K562 (cell line): Measurements from ENCODE around the gene SP6. TPM values are rescaled to one million over a fixed set of nuclear protein-coding genes. Genes with fewer than 3 reads are reported as not detected.

Experiments used
- ARNT ChIP-seq, 2 experiments: fragments of 450-650 bp; IDR thresholded peaks; 2 replicates each; pipeline ENCODE4 v1.6.1; 2016; ENCODE audit warnings: mild to moderate bottlenecking in 1 of 2
- BCLAF1 ChIP-seq, 2 experiments: fragments of 450-650 bp in 1 of 2; IDR thresholded peaks; 2 replicates each; pipeline ENCODE4 v1.6.1; 2011 to 2017; ENCODE audit warnings: low read depth in 2 of 2, antibody characterized with exemption in 1 of 2, borderline replicate concordance in 1 of 2, low read length in 1 of 2, mild to moderate bottlenecking in 1 of 2, mixed read lengths in 1 of 2; ENCODE audit not compliant: control insufficient read depth in 1 of 2
- C11orf30 ChIP-seq: fragments of 450-650 bp; IDR thresholded peaks from 2 replicates; pipeline ENCODE4 v1.6.1; 2016; ENCODE audit warnings: low read depth, mild to moderate bottlenecking
- CEBPG ChIP-seq, 3 experiments: fragments of 200-800 bp in 1 of 3; sonication (Bioruptor generic) in 1 of 3; sonication (generic) in 1 of 3; formaldehyde crosslinking in 1 of 3; IDR thresholded peaks in 2 of 3; conservative IDR thresholded peaks in 1 of 3; 2 replicates each; pipeline versions ENCODE4 v1.6.1 to v1.8.0; 2016 to 2022; ENCODE audit warnings: missing compliant biosample characterization in 2 of 3, missing genetic modification characterization in 2 of 3, mild to moderate bottlenecking in 1 of 3, missing genetic modification reagents in 1 of 3
- HNRNPH1 ChIP-seq: fragments of 200-400 bp; formaldehyde crosslinking; optimal IDR thresholded peaks from 2 replicates; pipeline ENCODE3; 2017; ENCODE audit warnings: low read depth, mild to moderate bottlenecking, low read length, moderate library complexity
- ID3 ChIP-seq, 2 experiments: fragments of 250-450 bp in 1 of 2; fragments of 450-650 bp in 1 of 2; sonication (Bioruptor Pico) in 1 of 2; IDR thresholded peaks; 2 replicates each; pipeline versions ENCODE4 v1.6.1 to v1.8.0; 2016 to 2021; ENCODE audit warnings: mild to moderate bottlenecking in 2 of 2, moderate library complexity in 2 of 2, missing compliant biosample characterization in 1 of 2, missing genetic modification characterization in 1 of 2
- MITF ChIP-seq: IDR thresholded peaks from 2 replicates; pipeline ENCODE4 v1.6.1; 2014; ENCODE audit warnings: antibody characterized with exemption
- RB1 ChIP-seq: fragments of 450-650 bp; IDR thresholded peaks from 2 replicates; pipeline ENCODE4 v1.6.1; 2017; ENCODE audit warnings: low read depth, mild to moderate bottlenecking
- SNAPC5 ChIP-seq: fragments of 250-450 bp; sonication (Bioruptor Pico); IDR thresholded peaks from 2 replicates; pipeline ENCODE4 v1.8.0; 2021; ENCODE audit warnings: moderate library complexity, mild to moderate bottlenecking, inconsistent platforms
- TAF9B ChIP-seq: fragments of 450-650 bp; IDR thresholded peaks from 2 replicates; pipeline ENCODE4 v1.6.1; 2018; ENCODE audit warnings: mild to moderate bottlenecking; ENCODE audit not compliant: partially characterized antibody
- TARDBP ChIP-seq: fragments of 450-650 bp; IDR thresholded peaks from 2 replicates; pipeline ENCODE4 v1.6.1; 2016
- VEZF1 ChIP-seq: fragments of 200-800 bp; sonication (Bioruptor generic); IDR thresholded peaks from 2 replicates; pipeline ENCODE4 v1.6.1; 2017; ENCODE audit warnings: missing genetic modification characterization, missing compliant biosample characterization
- ZFX ChIP-seq: sonication (generic); formaldehyde crosslinking; IDR thresholded peaks from 2 replicates; pipeline ENCODE4 v1.8.0; 2022; ENCODE audit warnings: mild to moderate bottlenecking, missing genetic modification reagents, moderate library complexity
- polyA plus RNA-seq, 8 experiments: library from polyadenylated mRNA; depleted of rRNA in 4 of 8; stranded (reverse) in 5 of 8; unstranded in 3 of 8; fragments of >200 nt; fragmentation: Nextera tagmentation in 2 of 8; fragmentation: Illumina TruSeq in 1 of 8; extraction: Ambion mirVana in 2 of 8; extraction: Trizol in 1 of 8; gene quantifications; 2 replicates each; pipeline versions ENCODE4 v1.2.1 to v1.2.3, GENCODE V29; 2011 to 2014; ENCODE audit warnings: inconsistent platforms in 1 of 8, missing spikeins in 1 of 8
- total RNA-seq, 7 experiments: library from RNA; depleted of rRNA in 6 of 7; stranded (reverse); fragments of >200 nt in 6 of 7; fragmentation: Illumina TruSeq in 2 of 7; extraction: Trizol in 2 of 7; gene quantifications; 2 replicates each; pipeline versions ENCODE4 v1.2.1 to v1.2.3, GENCODE V29; 2011 to 2021; ENCODE audit warnings: low replicate concordance in 1 of 7

Gene SP6
- total and polyA plus RNA-seq, 9 of the 15 experiments (the other 6 are each of a cell fraction or from before 2014, with no cell fraction given) = 0.11 to 7.9 (median 2.2) TPM

- TF ChIP-seq BCLAF1 (IDR thresholded peaks at IDR 0.05; ENCODE audit: borderline replicate concordance in 1 of 2, control insufficient read depth in 1 of 2, low read depth in 2 of 2, low read length in 1 of 2) (no peak), MITF (no peak), SNAPC5 (CRISPR knock-in tag) (no peak), ARNT (IDR thresholded peaks at IDR 0.05) (peak; percentile 19 to 58; a peak in 2 of 4 replicates), RB1 (no peak), ID3 (CRISPR knock-in tag; IDR thresholded peaks at IDR 0.05) (no peak), ID3 (tag; IDR thresholded peaks at IDR 0.05) (no peak), CEBPG (CRISPR knock-in tag; IDR thresholded peaks at IDR 0.05) (no peak), CEBPG (tag; conservative IDR thresholded peaks at IDR 0.05 in 1 of 2, IDR thresholded peaks at IDR 0.05 in 1 of 2) (no peak), TAF9B (no peak), ZFX (CRISPR knock-in tag) (peak; percentile 19; the same call in 1 of the 2 replicates), TARDBP (0 out of 2 replicates have a peak, but pooled peaks have one; percentile 25), VEZF1 (CRISPR knock-in tag) (peak; percentile 91), HNRNPH1 (no peak), C11orf30 (no peak)
Observed at GRCh38 chr17:47877368-47878034, 26.5 kb upstream of the SP6 start (continued).
